ENCODE results near the gene SMOC1.

GRCh38 chr14:69983317-69983716 is 104.1 kb downstream of the SMOC1 start:
- no peak for TF ChIP-seq CTCF (conservative IDR thresholded peaks at IDR 0.05 in 1 of 2, IDR thresholded peaks at IDR 0.05 in 1 of 2; ENCODE audit: low read depth in 1 of 2, low read length in 2 of 2)
- TF ChIP-seq EZH2 (IDR thresholded peaks at IDR 0.05; ENCODE audit: low read length, missing control alignments) = no peak

Data from fibroblast of lung (primary cell).